Measurements from ENCODE around the gene EPB41L1.

- TF ChIP-seq CTCF (IDR thresholded peaks at IDR 0.05 in 8 of 11, conservative IDR thresholded peaks at IDR 0.05 in 3 of 11) = no peak
- TF ChIP-seq POLR2A (IDR thresholded peaks at IDR 0.05) = no peak
- no peak for TF ChIP-seq POLR2AphosphoS5 (IDR thresholded peaks at IDR 0.05)
These were observed 91.9 kb downstream of the EPB41L1 start for GRCh38 chr20:36246401-36246800.

All from spleen (tissue), 7 donors.